Gastroesophageal sphincter (tissue), 3 donors: ENCODE results near the gene SRRT.

Experiments
- POLR2A ChIP-seq, 2 donors: fragments of 450-650 bp; IDR thresholded peaks; one replicate each; pipeline ENCODE4 v1.6.1; 2017; ENCODE audit warnings: antibody characterized with exemption in 2 of 2, mild to moderate bottlenecking in 2 of 2, moderate library complexity in 1 of 2
- POLR2AphosphoS5 ChIP-seq: sonication (generic); formaldehyde crosslinking; IDR thresholded peaks from one replicate; pipeline ENCODE4 v1.6.1; 2017; ENCODE audit warnings: antibody characterized with exemption
- TF ChIP-seq, protein P1 (sequence below), 4 experiments: fragments of 200-600 bp in 2 of 4; fragments of 450-650 bp in 2 of 4; sonication (generic) in 1 of 4; IDR thresholded peaks; one replicate each; pipeline ENCODE4 v1.5.1; 2017 to 2019; ENCODE audit warnings: antibody characterized with exemption in 4 of 4, mild to moderate bottlenecking in 2 of 4, moderate library complexity in 2 of 4

DNA sequence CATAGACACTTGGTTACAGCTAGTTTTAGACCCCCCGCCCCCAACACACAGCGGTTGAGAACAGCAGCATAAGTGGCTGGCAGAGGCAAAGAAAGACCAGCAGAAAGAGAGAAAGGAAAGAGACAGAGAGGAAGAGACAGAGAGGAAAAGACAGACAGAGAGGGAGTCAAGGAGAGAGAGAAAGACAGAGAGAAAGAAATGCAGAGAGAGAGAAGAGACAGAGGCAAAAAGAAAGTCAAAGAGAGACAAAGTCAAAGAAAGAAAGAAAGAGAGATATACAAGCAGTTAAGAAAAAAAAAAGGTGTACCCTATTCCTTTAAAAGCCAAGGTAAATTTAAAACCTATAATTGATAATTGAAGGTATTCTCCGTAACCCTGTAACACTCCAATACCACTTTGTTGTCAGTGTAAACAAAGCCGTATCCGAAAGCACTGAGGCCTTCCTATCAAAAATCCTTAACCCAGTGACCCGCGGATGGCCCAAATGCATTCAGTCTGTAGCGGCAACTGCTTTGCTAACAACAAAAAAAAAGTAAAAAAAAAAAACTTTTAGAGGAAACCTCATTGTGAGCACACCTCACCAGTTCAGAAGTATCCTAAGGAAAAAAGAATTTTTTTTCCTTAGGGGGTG is 34.3 kb upstream of the SRRT start:
- TF ChIP-seq, protein P1, sequence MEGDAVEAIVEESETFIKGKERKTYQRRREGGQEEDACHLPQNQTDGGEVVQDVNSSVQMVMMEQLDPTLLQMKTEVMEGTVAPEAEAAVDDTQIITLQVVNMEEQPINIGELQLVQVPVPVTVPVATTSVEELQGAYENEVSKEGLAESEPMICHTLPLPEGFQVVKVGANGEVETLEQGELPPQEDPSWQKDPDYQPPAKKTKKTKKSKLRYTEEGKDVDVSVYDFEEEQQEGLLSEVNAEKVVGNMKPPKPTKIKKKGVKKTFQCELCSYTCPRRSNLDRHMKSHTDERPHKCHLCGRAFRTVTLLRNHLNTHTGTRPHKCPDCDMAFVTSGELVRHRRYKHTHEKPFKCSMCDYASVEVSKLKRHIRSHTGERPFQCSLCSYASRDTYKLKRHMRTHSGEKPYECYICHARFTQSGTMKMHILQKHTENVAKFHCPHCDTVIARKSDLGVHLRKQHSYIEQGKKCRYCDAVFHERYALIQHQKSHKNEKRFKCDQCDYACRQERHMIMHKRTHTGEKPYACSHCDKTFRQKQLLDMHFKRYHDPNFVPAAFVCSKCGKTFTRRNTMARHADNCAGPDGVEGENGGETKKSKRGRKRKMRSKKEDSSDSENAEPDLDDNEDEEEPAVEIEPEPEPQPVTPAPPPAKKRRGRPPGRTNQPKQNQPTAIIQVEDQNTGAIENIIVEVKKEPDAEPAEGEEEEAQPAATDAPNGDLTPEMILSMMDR (IDR thresholded peaks at IDR 0.05) = no peak
- TF ChIP-seq POLR2AphosphoS5 = no peak
- no peak for TF ChIP-seq POLR2A (IDR thresholded peaks at IDR 0.05)
